GM19099 (cell line): ENCODE results near the gene C7.

Experiments
- POLR2A ChIP-seq: IDR thresholded peaks from 3 replicates; pipeline ENCODE4 v1.6.1; 2011; ENCODE audit warnings: low read depth; ENCODE audit not compliant: insufficient read length; ENCODE audit errors: extremely low read depth

C7 gene

DNA sequence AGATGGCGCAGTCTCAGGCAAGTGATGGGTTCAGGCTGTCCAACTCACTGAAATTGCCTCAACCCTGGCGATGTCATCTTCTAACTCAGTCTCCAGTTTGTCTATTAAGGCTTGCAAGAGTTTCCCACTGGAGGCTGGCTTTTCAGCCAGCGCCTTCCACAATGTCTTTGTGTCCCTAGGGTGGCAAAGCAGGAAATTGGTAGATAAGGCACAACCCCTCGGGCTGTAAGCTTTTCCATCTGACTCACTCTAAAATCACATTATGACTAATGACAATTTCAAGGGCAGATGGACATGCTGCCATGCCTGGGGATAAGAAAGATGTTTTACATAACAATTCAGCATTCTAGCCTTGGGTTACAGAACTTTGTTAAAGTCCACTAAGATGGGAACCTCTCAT, 99.9 kb downstream of the C7 start:
- no peak for TF ChIP-seq POLR2A

DNA sequence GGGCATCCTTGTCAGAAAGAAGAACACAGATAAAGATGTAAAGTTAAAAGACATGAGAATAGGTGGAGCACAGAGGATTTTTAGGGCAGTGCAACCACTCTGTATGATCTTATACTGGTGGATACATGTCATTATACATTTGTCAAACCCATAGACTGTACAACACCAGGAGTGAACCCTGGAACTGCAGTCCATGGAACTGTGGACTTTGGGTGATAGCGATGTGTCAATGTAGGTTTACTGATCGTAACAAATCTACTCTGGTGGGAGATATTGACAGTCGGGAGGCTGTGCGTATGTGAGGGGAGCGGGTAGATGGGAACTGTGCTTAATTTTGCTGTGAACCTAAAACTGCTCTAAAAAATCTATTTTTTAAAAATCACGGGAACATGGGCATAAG, 101.3 kb downstream of the C7 start:
- TF ChIP-seq POLR2A, result no peak

DNA sequence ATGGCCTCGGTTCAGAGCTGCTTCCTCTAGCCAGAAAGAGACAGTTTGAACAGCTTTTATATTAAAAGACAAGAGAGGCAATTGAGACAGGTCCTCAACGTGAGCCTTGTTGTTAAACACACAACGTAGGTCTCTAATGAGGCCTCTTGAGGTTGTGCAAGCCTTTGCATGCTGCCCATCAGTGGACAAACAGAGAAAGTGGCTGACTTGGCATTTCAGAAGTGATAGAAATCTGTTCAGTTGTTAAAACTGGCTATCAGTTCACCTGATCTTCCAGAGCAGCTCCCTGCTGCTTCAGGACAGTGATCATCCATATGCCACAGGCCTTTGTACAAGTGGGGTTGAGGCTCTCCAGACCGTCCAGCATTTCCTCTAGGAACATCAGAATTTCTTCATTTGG, 103.0 kb downstream of the C7 start:
- no peak for TF ChIP-seq POLR2A
